Adrenal gland (tissue), 12 donors: ENCODE measurements around the gene SLC36A4. TPM values are rescaled to one million over a fixed set of nuclear protein-coding genes. Genes with fewer than 3 reads are reported as not detected.

ENCODE experiments used
- DNase-seq, 7 donors: peaks; one replicate each; pipeline ENCODE4 v3.0.0-alpha.2; 2019 to 2020
- H3K27ac ChIP-seq, 5 donors: fragments of 200-600 bp; sonication (generic) in 4 of 5; 1 replicate in 3 of 5; 2 replicates in 2 of 5; pipeline versions ENCODE4 v1.5.1 to v1.8.0; 2016 to 2020; ENCODE audit warnings: mild to moderate bottlenecking in 1 of 5
- H3K27me3 ChIP-seq: fragments of 200-600 bp; 2 replicates; pipeline ENCODE4 v1.8.0; 2021
- H3K36me3 ChIP-seq, 2 donors: fragments of 200-600 bp; replicated peaks in 1 of 2; 1 replicate in 1 of 2; 2 replicates in 1 of 2; pipeline versions ENCODE4 v1.5.1 to v1.8.0; 2018 to 2022
- H3K4me1 ChIP-seq, 2 donors: fragments of 200-600 bp; replicated peaks in 1 of 2; 1 replicate in 1 of 2; 2 replicates in 1 of 2; pipeline versions ENCODE4 v1.5.1 to v1.8.0; 2018 to 2021
- H3K4me3 ChIP-seq, 4 donors: fragments of 200-600 bp; sonication (generic) in 3 of 4; one replicate each; pipeline ENCODE4 v1.5.1; 2016 to 2018
- H3K9me3 ChIP-seq, 3 donors: fragments of 200-600 bp; sonication (generic) in 1 of 3; replicated peaks in 1 of 3; 1 replicate in 2 of 3; 2 replicates in 1 of 3; pipeline versions ENCODE4 v1.5.1 to v1.8.0; 2016 to 2021
- POLR2A ChIP-seq, 2 donors: fragments of 450-650 bp; IDR thresholded peaks; one replicate each; pipeline ENCODE4 v1.6.1; 2017; ENCODE audit warnings: antibody characterized with exemption in 2 of 2, mild to moderate bottlenecking in 2 of 2, moderate library complexity in 1 of 2
- WGBS, 4 donors: extraction: QIAGEN DNeasy Blood & Tissue Kit in 2 of 4; methylation state at CpG; one replicate each; pipeline versions ENCODE4 v1.1.5 to v1.1.7; 2013 to 2017; 5-methylcytosine and 5-hydroxymethylcytosine counted together
- intact Hi-C, 2 donors: fragments of 100-400 bp; cut with DNase I; formaldehyde crosslinking; loops; one replicate each; pipeline versions ENCODE4 v1.14.1 to v1.15.0; 2022 to 2023
- polyA plus RNA-seq, 3 donors: library from polyadenylated mRNA; stranded (reverse); fragments of 200-250 nt in 2 of 3; fragments of 350-450 nt in 1 of 3; fragmentation: Illumina TruSeq in 1 of 3; extraction: RNeasy Lipid Tissue Mini Kit (QIAGEN cat#74804) in 1 of 3; gene quantifications; one replicate each; pipeline ENCODE4 v1.2.3, GENCODE V29; 2013 to 2014
- total RNA-seq, 9 donors: library from RNA; depleted of rRNA in 4 of 9; stranded (reverse); fragments of >200 nt in 4 of 9; fragments of 120-200 nt in 1 of 9; fragmentation: NEBNext Ultra II Directional in 1 of 9; extraction: Animal tissue kit (Norgen Biotek cat#: 25700) in 1 of 9; gene quantifications; one replicate each; pipeline versions ENCODE4 v1.1.0 to v1.2.4, GENCODE V29; 2013 to 2023
- TF ChIP-seq, protein P1 (sequence below), 6 experiments: fragments of 450-650 bp in 4 of 6; fragments of 200-600 bp in 2 of 6; sonication (generic) in 1 of 6; IDR thresholded peaks; 1 replicate in 5 of 6; 2 replicates in 1 of 6; pipeline versions ENCODE4 v1.5.1 to v1.8.0; 2016 to 2021; ENCODE audit warnings: antibody characterized with exemption in 6 of 6, mild to moderate bottlenecking in 2 of 6, moderate library complexity in 1 of 6
- donor health status: healthy with polysubstance abuse.
- donor health status: Bipolar disorder and iron deficiency.
- donor health status: DM: yes; HTN: yes; CAD: no.
- donor health status: DM: no; HTN: no; CAD: no.
- donor health status: DM: no; HTN: no; CAD: no.
- donor health status: DM: yes; HTN: yes; CAD: no.

The SLC36A4 gene
- total and polyA plus RNA-seq, 12 donors = 4.6 to 24.0 (median 12.0) TPM

DNA sequence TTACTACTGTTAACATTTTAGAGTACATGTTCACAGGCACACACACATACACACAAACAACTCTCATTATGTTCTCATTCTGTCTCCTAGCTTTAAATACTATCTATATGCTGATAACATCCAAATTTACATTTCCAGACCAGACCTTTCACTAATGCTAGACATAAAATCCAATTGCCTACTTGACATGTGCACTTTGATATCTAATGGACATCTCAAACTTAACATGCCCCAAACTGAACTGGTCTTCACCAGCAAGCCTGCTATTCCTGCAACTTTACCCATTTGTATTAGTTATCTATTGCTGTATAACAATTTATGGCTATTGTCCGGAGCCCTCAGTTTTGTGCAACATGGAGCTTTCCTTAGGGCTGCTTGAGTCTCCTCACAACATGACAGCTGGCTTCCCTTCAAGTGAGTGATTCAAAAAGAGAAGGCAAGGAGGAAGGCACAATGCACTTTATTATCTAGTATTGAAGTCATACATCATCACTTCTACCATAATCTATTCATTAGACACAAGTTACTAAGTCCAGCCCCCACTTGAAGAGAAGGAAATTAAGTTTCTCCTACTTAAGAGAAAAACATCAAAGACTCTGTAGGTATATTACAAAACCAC, 3.0 kb downstream of the SLC36A4 start:
- no peak for TF ChIP-seq POLR2A (IDR thresholded peaks at IDR 0.05)
- TF ChIP-seq, protein P1, sequence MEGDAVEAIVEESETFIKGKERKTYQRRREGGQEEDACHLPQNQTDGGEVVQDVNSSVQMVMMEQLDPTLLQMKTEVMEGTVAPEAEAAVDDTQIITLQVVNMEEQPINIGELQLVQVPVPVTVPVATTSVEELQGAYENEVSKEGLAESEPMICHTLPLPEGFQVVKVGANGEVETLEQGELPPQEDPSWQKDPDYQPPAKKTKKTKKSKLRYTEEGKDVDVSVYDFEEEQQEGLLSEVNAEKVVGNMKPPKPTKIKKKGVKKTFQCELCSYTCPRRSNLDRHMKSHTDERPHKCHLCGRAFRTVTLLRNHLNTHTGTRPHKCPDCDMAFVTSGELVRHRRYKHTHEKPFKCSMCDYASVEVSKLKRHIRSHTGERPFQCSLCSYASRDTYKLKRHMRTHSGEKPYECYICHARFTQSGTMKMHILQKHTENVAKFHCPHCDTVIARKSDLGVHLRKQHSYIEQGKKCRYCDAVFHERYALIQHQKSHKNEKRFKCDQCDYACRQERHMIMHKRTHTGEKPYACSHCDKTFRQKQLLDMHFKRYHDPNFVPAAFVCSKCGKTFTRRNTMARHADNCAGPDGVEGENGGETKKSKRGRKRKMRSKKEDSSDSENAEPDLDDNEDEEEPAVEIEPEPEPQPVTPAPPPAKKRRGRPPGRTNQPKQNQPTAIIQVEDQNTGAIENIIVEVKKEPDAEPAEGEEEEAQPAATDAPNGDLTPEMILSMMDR (IDR thresholded peaks at IDR 0.05) = no peak
- no peak for DNase-seq
- no peak overlapping the region for H3K4me3 ChIP-seq
- no peaks in the 10 kb centered on the region for H3K27me3 ChIP-seq
- intact Hi-C loops = no loop called here
- 82 to 100% (median 91%) methylated on average over 1 of the region's 1 CpG for WGBS, 4 donors
- H3K9me3 ChIP-seq = no peaks in the 10 kb centered on the region
- peaks cover 0 to 3% of the 10 kb centered on the region in 2 donors for H3K4me1 ChIP-seq
- H3K27ac ChIP-seq = no peak overlapping the region
- no peaks in the 10 kb centered on the region for H3K36me3 ChIP-seq

DNA sequence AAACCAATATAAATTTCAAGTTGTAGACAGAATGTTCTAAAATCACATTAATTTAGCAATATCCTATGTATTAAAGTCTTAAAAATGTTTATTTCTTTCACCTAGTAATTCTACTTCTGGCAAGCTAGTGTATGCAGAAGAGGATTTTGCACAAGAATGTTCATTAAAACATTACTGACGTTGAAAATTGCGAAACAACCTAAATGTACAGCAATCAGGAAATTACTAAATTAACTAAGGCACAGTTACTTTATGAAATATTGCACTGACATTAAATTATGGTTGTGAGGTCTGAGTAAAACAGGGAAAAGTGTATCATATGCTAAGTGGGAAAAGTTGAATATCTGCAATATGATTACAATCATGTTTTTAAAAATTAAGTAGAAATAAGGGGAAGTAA, 4.1 kb downstream of the SLC36A4 start:
- intact Hi-C loops = no loop called here
- no peak overlapping the region for H3K27ac ChIP-seq
- no peak for DNase-seq
- no peaks in the 10 kb centered on the region for H3K9me3 ChIP-seq
- no peak overlapping the region for H3K4me3 ChIP-seq
- H3K4me1 ChIP-seq = peaks cover 0 to 3% of the 10 kb centered on the region in 2 donors
- no peaks in the 10 kb centered on the region for H3K36me3 ChIP-seq
- no peak for TF ChIP-seq POLR2A (IDR thresholded peaks at IDR 0.05)
- TF ChIP-seq, protein P1 (IDR thresholded peaks at IDR 0.05) = no peak
- WGBS, 4 donors = 69 to 83% (median 74%) methylated on average over 2 of the region's 2 CpGs
- no peaks in the 10 kb centered on the region for H3K27me3 ChIP-seq

DNA sequence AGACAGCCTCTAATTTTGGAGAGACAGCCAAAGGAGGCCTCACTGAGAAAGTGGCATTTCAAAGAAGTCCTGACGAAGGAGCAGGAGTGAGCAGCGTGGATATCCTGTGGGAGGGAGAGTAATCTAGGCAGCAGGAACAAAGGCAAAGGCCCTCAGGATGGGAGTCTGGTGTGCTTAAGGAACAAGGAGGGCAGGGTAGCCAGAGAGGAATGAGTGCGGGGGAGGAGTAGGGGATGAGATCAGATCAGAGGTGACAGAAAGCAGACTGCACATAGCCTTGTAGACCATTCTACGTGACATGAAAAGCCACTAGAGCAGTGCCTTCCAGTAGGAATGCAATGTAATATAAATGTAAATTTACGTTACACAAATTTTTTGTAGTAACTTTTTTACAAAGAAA, 5.6 kb downstream of the SLC36A4 start:
- Histone ChIP-seq H3K4me3 (no peak overlapping the region), H3K27ac (no peak overlapping the region), H3K4me1 (peaks cover 0 to 3% of the 10 kb centered on the region in 2 donors), H3K9me3 (no peaks in the 10 kb centered on the region), H3K36me3 (no peaks in the 10 kb centered on the region), H3K27me3 (no peaks in the 10 kb centered on the region)
- no peak for DNase-seq
- WGBS, 4 donors = 88 to 90% (median 90%) methylated on average over 5 of the region's 5 CpGs
- intact Hi-C loops = no loop called here
- no peak for TF ChIP-seq POLR2A (IDR thresholded peaks at IDR 0.05)
- TF ChIP-seq, protein P1 (IDR thresholded peaks at IDR 0.05) = no peak

DNA sequence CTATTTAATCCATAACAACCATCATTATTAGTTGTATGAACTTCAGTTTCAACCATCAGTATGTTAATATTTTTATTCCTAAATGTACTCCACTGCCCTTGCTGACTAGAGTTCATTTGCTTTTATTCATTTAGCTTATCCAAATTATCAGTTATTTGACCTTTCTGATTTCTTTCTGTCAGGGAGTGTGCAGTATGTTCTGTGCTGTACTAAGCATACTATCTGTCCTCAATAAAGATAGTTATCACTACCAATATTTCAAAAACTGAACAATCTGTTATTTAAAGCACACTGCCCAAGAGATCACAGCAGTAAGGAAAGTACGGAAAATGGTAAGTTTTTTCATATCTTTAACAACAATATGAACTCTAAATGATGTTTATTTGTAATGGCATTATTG, 8.3 kb downstream of the SLC36A4 start:
- Histone ChIP-seq H3K4me1 (no peaks in the 10 kb centered on the region), H3K27ac (no peak overlapping the region), H3K9me3 (no peaks in the 10 kb centered on the region), H3K27me3 (no peaks in the 10 kb centered on the region), H3K4me3 (no peak overlapping the region), H3K36me3 (no peaks in the 10 kb centered on the region)
- no peak for DNase-seq
- intact Hi-C loops = no loop called here
- WGBS, 4 donors = 65 to 87% (median 73%) methylated on average over 1 of the region's 1 CpG
- TF ChIP-seq POLR2A (IDR thresholded peaks at IDR 0.05) = no peak
- TF ChIP-seq, protein P1 (IDR thresholded peaks at IDR 0.05) = no peak
